SHP77 treated with DMSO at 0.1 percent for 48 hours (cell line): ENCODE data around the gene MTFP1.
"Not testable (repeated sequence)": the region's sequence is repeated elsewhere in the genome, so short reads cannot be mapped to it uniquely, and the experiment has no call there.

Source experiments
- DNase-seq: peaks from one replicate; lab custom pipeline; 2025; lab: John Stamatoyannopoulos, UW

Gene MTFP1

GRCh38 chr22:30402028-30402765 is 23.4 kb upstream of the MTFP1 start:
- no peak for DNase-seq

GRCh38 chr22:30402766-30403104 is 22.8 kb upstream of the MTFP1 start:
- DNase-seq: not testable (repeated sequence)

GRCh38 chr22:30404307-30404706 is 21.3 kb upstream of the MTFP1 start:
- no peak for DNase-seq

- no peak for DNase-seq
These were observed 19.8 kb upstream of the MTFP1 start for GRCh38 chr22:30405731-30406130.

GRCh38 chr22:30406400-30406799 is 19.2 kb upstream of the MTFP1 start:
- no peak for DNase-seq

- DNase-seq: no peak
These were observed 17.0 kb upstream of the MTFP1 start for GRCh38 chr22:30408388-30409102.

GRCh38 chr22:30411780-30412179 is 13.8 kb upstream of the MTFP1 start:
- DNase-seq: no peak

- DNase-seq: no peak
These were observed 12.6 kb upstream of the MTFP1 start for GRCh38 chr22:30413001-30413400.

- no peak for DNase-seq
These were observed 11.6 kb upstream of the MTFP1 start for GRCh38 chr22:30413745-30414524.

- DNase-seq: no peak
These were observed 11.0 kb upstream of the MTFP1 start for GRCh38 chr22:30414525-30415047.

GRCh38 chr22:30416403-30416802 is 9.2 kb upstream of the MTFP1 start:
- no peak for DNase-seq

GRCh38 chr22:30416837-30417236 is 8.7 kb upstream of the MTFP1 start:
- no peak for DNase-seq

- DNase-seq: no peak
These were observed 5.0 kb upstream of the MTFP1 start for GRCh38 chr22:30420347-30421125.

GRCh38 chr22:30421695-30422480 is 3.7 kb upstream of the MTFP1 start:
- no peak for DNase-seq

- DNase-seq: no peak
These were observed 2.9 kb upstream of the MTFP1 start for GRCh38 chr22:30422481-30423300.

- no peak for DNase-seq
These were observed 2.1 kb upstream of the MTFP1 start for GRCh38 chr22:30423301-30423958.

- DNase-seq: peak; percentile 98
These were observed 1.5 kb upstream of the MTFP1 start for GRCh38 chr22:30423959-30424533.

- DNase-seq: no peak
These were observed 838 bp upstream of the MTFP1 start for GRCh38 chr22:30424534-30425326.

GRCh38 chr22:30425327-30425615 is 297 bp upstream of the MTFP1 start:
- DNase-seq: no peak
